ENCODE data around the gene ELMO1.

The ELMO1 gene

GRCh38 chr7:37430640-37431039 is 18.0 kb downstream of the ELMO1 start:
- peak; percentile 78 for DNase-seq

GRCh38 chr7:37430171-37430570 is 18.5 kb downstream of the ELMO1 start:
- DNase-seq: no peak

DNA sequence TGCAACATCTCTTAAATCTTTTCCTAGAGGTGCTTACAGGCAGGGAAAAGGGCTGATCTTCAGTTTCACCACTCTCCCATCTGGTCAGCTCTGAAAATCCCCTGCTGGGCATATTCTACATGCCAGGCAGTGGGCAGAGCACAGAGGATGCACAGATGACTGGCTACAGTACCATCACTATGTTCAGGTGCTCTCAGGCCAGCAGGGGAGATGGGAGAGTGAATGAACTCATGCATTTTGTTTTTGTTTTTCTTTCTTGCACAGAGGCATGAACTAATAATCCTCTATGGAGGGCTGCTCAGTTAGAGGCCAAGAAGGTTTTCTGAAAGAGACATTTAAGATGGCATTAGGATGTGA is 19.3 kb downstream of the ELMO1 start:
- DNase-seq: no peak

DNA sequence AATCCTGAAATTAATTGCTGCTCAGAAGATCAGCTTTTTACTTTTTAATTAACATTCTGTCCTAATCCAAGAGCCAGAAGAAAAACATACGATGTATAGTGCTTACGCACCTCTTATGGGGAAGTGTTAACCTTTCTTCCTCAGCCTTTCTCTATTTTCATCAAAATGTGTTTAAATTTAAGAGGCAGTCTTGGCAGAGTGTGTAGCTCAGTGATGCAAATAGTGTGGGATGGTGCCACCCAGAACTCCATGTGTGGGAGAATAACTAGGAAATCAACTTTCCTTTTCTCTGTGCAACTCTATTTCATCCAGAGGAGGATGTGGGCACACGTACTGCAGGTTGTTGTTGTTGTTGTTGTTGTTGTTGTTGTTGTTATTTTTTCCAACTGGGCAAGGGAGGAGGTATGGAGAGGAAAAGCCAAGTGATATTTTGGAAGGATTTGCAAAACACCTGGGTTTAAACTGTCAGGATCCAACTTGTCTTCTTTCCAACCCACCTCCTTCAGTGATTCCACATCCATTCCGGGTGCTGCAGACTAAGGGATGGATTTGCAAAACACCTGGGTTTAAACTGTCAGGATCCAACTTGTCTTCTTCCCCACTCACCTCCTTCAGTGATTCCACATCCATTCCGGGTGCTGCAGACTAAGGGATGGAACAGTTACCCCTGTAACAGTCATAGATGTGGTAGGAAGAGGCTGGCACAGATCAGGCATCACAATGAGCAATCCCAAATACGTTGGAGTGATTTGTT is 19.8 kb downstream of the ELMO1 start:
- no peak for DNase-seq

DNA sequence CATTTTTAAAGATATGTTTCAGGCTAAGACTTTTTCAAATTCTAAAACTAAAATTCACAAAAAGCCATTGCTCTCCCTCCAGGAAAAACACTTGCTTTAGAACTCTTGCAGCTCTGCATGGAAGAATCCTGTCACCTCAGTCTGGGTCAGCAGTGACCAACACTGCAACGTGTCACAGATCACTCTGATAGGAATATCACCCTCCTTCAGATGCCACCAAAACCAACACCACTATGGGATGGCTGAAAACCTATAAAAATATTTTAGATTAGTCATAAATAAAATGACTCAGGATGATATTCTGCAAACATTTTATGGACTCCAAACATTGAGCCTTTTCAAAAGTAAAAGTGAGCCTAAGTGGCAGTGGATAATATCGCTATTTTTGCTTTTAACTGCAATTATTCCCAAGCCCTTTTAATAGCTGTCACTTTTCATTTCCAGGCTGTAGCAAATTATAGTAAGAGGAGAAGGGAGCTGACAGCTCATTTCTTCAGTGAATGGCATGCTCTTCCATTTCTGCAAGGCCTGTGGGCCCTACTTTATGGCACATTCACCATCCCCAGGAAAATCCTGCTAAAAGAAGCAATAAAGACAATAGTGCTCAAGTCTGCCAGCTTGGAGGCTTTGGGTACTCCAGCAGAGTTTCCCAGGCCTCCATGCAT is 21.3 kb downstream of the ELMO1 start:
- no peak for DNase-seq

- peak; percentile 90 for DNase-seq
These were observed 23.2 kb downstream of the ELMO1 start for GRCh38 chr7:37425498-37425897.

DNA sequence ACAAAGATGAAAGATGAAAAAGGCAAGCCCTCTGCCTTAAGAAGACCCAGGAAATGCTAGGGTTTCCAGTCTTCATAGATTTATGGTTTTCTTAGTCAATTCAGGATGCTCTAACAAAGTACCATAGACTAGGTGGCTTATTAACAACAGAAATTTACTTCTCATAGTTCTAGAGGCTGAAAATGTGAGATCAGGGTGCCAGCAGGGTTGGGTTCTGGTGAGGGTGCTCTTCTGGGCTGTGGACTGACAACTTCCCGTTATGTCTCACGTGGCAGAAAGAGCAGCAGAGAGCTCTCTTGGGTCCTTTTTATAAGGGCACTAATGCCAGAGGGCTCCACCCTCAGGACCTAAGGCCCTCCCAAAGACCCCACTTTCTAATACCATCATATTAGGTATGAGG is 23.7 kb downstream of the ELMO1 start:
- DNase-seq: peak; percentile 15

DNA sequence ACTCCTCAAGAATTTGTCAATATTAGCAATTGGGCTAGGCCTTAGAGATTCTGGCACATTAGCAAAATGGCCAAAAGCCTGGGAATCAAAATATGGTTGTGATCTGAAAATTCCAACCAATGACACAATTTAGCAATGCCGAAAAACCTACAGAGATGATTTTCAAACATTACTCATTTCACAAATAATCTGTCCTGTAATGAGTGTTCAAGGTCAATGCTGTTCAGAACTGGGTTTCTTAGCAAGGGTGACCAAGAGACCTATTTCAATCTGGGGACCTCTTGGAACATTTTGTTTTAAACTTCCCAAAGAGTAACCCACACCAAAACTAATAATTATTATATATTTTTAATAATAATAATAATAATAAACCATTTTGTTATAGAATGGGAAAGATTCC is 24.1 kb downstream of the ELMO1 start:
- DNase-seq: no peak

DNA sequence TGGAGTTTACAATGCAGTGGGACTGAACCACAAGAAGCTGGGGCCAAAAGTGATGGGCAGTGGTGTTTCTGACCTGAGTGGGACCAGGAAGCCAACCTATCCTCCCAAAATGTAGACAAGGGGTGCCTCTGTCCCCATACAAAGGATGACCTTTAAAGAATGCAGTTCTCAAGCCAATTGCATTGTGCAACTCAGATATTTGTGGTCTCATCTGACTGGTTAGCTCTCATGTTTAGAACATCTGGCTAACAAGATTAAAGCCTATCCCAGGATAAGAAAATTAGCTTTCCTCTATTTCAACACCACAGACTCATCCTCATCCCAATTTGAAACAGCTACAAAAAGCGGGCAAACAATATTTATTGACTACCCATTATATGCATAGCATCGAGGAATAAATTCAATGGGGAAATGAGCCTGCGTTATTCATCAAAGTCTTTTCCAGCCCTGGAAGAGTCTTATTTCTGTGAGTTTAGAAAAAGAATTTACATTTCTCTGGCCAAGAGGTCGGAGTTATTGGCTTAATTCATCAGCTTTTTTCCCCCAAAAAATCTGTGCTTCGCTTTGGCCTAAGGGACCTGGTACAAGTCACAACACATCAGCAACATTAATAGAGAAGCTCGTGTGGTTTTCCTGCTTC is 26.7 kb downstream of the ELMO1 start:
- DNase-seq: no peak

- no peak for DNase-seq
These were observed 27.5 kb downstream of the ELMO1 start for GRCh38 chr7:37420946-37421695.

GRCh38 chr7:37419496-37419895 is 29.2 kb downstream of the ELMO1 start:
- no peak for DNase-seq

DNA sequence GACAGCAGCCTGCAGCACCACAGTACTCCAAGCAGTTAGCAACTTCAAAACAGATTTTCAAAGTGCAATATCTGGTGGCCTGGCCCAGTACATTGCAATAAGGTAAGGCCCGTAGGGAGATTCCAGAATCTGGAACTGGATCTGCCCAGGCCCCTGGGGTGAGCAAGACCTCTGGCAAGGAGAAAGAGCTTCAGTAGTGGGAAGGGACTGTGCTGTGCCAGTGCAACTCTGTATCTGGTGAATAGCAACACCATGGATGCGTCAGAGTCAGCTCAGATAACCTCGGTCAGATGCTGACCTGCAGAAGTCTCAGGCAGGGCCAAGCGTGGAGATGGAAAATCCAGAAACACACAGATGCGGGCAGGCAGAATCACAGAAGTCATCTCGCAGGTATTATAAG is 30.3 kb downstream of the ELMO1 start:
- DNase-seq: no peak

DNA sequence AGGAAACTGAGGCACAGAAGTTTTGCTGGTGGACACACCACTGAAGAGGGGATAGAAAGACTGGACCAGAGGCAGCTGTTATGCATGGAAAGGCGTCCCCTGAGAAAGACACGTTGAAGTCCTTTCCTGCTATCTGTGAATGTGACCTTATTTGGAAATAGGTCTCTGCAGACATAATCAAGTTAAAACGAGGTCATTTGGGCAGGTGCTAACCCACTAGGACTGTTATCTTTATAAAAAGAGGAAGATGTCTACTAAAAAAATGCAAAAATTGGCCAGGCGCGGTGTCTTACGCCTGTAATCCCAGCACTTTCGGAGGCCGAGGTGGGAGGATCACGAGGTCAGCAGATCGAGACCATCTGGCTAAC is 31.6 kb downstream of the ELMO1 start:
- DNase-seq: no peak

DNA sequence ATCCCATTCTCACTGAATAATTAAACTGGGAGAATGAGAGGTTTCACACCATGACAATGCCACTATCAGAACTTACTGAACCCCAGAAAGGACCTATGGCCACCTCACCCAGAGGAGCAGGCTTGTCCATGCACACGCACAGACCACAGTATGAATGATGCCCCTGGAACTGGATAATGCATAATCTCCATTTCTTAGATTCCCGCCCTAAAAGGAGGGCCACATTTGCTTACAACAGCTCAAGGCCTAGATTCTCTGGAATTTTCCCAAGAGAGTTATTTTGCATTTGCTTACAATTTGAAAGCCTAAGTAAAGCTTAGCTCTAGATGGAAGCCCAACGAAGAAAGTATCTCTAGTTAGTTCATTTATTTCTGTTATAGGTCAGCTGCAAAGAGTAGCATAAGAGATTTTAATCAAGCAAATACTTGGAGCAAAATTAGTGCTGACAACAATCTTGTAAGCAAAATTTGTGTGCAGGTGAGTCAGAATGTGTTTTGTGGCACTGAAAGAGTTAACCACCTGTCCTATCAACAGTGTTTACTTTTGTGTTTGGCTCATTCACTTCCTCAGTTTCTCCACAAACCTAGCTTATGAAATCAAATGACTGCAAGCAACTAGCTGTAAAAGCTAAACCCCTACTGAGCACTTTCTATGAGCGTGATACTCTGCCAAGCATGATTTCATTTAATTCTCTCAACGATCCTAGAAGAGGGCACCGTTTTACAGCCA is 32.1 kb downstream of the ELMO1 start:
- no peak for DNase-seq

DNA sequence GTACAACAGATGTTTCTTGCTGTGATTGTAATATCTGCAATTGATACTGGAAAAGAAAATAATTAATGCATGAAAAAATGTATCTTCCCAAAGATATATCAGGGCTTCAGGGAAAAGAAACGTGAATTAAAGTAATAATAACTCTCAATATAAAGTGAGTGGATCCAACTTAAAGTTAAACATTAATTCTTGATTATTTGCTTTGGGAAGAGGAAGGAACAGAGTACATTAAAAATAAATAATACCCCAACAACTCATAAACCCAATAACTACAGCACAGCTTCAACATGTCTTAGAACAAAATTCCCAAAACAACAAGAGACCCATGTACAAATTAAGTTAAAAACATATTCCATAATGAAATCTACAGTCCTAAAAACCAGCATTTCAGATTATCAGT is 33.0 kb downstream of the ELMO1 start:
- no peak for DNase-seq

DNA sequence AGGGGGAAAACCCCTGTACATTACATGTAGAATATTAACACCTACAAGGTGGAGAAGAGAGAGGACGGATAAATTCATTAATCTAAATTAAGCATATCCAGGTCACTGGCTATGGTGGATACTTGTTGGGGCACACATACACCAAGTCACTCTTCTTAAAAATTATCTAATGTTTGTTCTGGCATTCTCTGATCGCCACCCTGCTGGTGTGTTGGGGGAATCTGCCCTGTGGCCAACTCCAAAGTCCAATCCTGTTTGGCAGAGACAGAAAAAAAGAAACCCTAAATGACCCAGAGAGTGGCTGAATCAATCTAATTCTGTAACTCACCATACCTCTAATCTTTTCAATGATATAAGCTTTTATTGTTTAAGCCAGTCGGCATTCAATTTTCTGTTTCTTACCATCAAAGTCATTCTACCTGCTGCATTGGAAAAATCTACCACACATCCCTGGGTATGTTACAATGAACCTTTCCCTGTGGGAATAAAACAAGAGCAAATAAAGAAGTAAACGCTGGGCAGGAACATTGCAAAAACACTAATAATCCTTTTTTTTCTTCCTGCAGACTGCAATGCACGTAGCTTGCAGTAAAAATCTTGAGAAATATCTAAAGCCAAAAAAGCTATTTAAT is 34.2 kb downstream of the ELMO1 start:
- no peak for DNase-seq

GRCh38 chr7:37411444-37412034 is 37.1 kb downstream of the ELMO1 start:
- peak; percentile 36 for DNase-seq

DNA sequence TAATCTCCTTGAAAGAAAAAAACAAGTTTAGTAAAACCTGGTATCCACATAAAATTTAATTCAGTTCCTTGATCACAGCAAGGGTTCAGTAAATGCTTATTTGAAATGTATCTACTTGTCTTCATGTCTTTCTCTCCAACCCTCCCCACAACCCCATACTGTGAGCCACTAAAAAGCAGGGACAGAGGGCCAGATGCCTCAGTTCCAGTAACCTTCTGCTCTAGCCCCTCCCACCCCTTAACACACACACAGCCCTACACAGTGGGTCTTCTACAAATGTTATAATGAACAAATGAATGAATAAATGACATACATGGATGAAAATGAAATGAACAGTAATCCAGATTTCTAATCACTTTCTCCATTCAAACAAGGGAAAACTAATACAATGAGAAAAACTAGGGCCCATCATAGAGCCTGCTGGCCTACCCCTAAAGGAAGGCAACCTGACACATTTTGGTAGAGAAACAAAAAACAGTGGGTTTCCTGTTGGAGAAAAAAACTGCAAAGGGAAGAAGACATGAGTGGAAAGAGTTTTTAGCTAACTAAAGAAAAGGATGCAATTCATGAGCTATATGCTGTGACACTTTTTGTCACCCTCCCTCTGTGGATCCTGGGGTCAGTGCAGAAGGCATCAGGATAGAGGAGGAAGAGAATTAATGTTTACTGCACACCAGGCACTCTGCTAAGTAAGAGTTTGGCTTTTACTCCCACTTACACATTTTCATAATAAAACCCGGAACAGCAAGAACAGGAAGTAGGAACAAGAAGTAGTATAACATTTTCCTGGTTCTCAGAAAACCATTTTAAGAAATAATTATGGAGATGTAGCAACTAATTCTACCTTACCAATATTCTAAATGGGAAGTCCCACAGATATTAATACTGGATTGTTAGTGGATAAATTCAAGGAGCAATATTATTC is 38.1 kb downstream of the ELMO1 start:
- DNase-seq: peak; percentile 81

DNA sequence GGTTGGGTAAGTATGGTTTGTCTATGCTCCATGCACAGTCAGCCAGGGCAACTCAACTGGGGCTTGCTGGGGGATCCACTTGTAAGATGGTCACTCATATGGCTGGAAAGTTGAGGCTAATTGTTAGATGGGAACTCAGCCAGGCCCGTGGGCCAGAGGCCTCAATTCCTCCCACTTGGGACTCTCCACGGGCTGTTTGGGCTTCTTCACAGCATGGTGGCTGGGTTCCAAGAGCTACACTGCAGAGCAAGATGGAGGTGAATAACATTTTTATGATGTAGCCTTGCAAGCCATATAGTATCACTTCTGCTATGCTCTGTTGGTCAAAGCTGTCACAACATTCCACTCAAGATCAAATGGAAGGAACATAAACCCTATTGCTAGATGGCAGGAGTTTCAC is 39.2 kb downstream of the ELMO1 start:
- DNase-seq: peak; percentile 67

GRCh38 chr7:37408291-37409228 is 40.1 kb downstream of the ELMO1 start:
- DNase-seq: peak; percentile 47
